Astrocyte (in vitro differentiated cells and primary cell): ENCODE data around the gene FBLN2. TPM values are rescaled to one million over a fixed set of nuclear protein-coding genes. Genes with fewer than 3 reads are reported as not detected.

Source experiments
- DNase-seq: peaks from one replicate; pipeline ENCODE4 v3.0.0-alpha.2; 2010; ENCODE audit warnings: low read depth
- FAIRE-seq: peaks from 2 replicates; lab custom pipeline; 2011; peaks lifted over from hg19 to GRCh38; lab: Jason Lieb, UNC
- H2AFZ ChIP-seq: 2 replicates; pipeline ENCODE4 v1.6.0; 2012; ENCODE audit warnings: low read depth, low read length, inconsistent platforms
- H3K27ac ChIP-seq: 2 replicates; pipeline ENCODE4 v1.5.1; 2011; ENCODE audit warnings: low read depth, low read length, inconsistent platforms
- H3K27me3 ChIP-seq: 2 replicates; pipeline ENCODE4 v1.6.0; 2011; ENCODE audit warnings: low read length, inconsistent platforms; ENCODE audit not compliant: insufficient read depth
- H3K36me3 ChIP-seq: 2 replicates; pipeline ENCODE4 v1.5.1; 2011; ENCODE audit warnings: low read length, inconsistent platforms; ENCODE audit not compliant: insufficient read depth
- H3K4me1 ChIP-seq: 2 replicates; pipeline ENCODE4 v1.5.1; 2011; ENCODE audit warnings: low read length, inconsistent platforms; ENCODE audit not compliant: insufficient read depth
- H3K4me2 ChIP-seq: 2 replicates; pipeline ENCODE4 v1.6.0; 2012; ENCODE audit warnings: low read length, inconsistent platforms
- H3K4me3 ChIP-seq: 2 replicates; pipeline ENCODE4 v1.5.1; 2011; ENCODE audit warnings: low read depth, mild to moderate bottlenecking, low read length, inconsistent platforms; ENCODE audit not compliant: insufficient read depth
- H3K79me2 ChIP-seq: 2 replicates; pipeline ENCODE4 v1.6.0; 2012; ENCODE audit warnings: mild to moderate bottlenecking, low read length, inconsistent platforms; ENCODE audit not compliant: insufficient read depth
- H3K9ac ChIP-seq: 2 replicates; pipeline ENCODE4 v1.6.0; 2012; ENCODE audit warnings: mild to moderate bottlenecking, low read length, inconsistent platforms
- H3K9me3 ChIP-seq: 2 replicates; pipeline ENCODE4 v1.5.1; 2012; ENCODE audit warnings: low read depth, mild to moderate bottlenecking, low read length, inconsistent platforms; ENCODE audit not compliant: insufficient read depth
- H4K20me1 ChIP-seq: 2 replicates; pipeline ENCODE4 v1.6.0; 2012; ENCODE audit warnings: low read length, inconsistent platforms; ENCODE audit not compliant: insufficient read depth
- H3K27ac Mint-ChIP-seq: one replicate; pipeline ENCODE4 v1.8.0; 2021; ENCODE audit warnings: mild to moderate bottlenecking, mixed read lengths; ENCODE audit not compliant: unreplicated experiment
- H3K27me3 Mint-ChIP-seq: one replicate; pipeline ENCODE4 v1.8.0; 2021; ENCODE audit warnings: low read depth, mixed read lengths; ENCODE audit not compliant: unreplicated experiment
- H3K36me3 Mint-ChIP-seq: one replicate; pipeline ENCODE4 v1.8.0; 2021; ENCODE audit warnings: low read depth, mixed read lengths; ENCODE audit not compliant: unreplicated experiment
- H3K4me1 Mint-ChIP-seq: one replicate; pipeline ENCODE4 v1.8.0; 2021; ENCODE audit warnings: low read depth, mixed read lengths; ENCODE audit not compliant: unreplicated experiment
- H3K4me3 Mint-ChIP-seq: one replicate; pipeline ENCODE4 v1.8.0; 2021; ENCODE audit warnings: mild to moderate bottlenecking, moderate library complexity, mixed read lengths; ENCODE audit not compliant: unreplicated experiment
- H3K9me3 Mint-ChIP-seq: one replicate; pipeline ENCODE4 v1.8.0; 2021; ENCODE audit warnings: mild to moderate bottlenecking, mixed read lengths; ENCODE audit not compliant: unreplicated experiment
- EZH2 ChIP-seq: IDR thresholded peaks from 2 replicates; pipeline ENCODE4 v1.6.1; 2012; ENCODE audit warnings: mild to moderate bottlenecking, low read length, inconsistent platforms; ENCODE audit not compliant: insufficient read depth
- total RNA-seq: library from RNA; stranded (reverse); gene quantifications from 2 replicates; pipeline ENCODE4 v1.2.1, GENCODE V29; 2021
- TF ChIP-seq, protein P1 (sequence below): IDR thresholded peaks from 2 replicates; pipeline ENCODE4 v1.5.1; 2011; ENCODE audit warnings: low read depth, mild to moderate bottlenecking, inconsistent platforms, low read length, moderate library complexity; ENCODE audit not compliant: insufficient read depth

The FBLN2 gene
- total RNA-seq, 1 donor from 2014 or later: 36.6 TPM

DNA sequence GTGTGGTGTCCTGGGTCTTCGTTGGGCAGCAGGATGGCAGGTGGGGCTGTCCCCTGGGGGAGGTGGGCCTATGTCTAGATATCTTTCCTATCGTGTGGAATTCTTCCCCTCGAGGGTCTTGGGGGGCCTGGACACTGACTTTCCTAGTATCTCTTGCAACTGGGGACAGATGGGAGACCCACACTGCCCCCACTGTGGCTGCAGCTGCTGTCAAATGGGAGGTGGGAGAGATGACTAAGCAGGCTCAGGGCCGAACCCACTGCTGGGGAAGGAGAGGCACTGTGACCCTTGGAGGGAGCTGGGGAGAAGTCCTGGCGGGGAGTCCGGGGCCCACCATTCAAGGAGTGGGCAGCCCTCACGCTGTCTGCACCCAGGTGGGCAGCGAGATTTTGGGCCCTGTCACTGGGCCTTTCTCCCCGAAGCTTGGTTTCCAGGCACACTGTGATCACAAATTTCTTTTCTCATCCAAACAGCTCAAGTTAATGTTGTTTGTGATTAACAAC is 2.9 kb upstream of the FBLN2 start:
- no peak overlapping the region for H3K4me2 ChIP-seq
- H3K27me3 Mint-ChIP-seq: peaks cover 7% of the 10 kb centered on the region
- no peaks in the 10 kb centered on the region for H3K36me3 Mint-ChIP-seq
- no peaks in the 10 kb centered on the region for H4K20me1 ChIP-seq
- H3K4me1 ChIP-seq: peaks cover 53% of the 10 kb centered on the region
- TF ChIP-seq EZH2: no peak
- TF ChIP-seq, protein P1, sequence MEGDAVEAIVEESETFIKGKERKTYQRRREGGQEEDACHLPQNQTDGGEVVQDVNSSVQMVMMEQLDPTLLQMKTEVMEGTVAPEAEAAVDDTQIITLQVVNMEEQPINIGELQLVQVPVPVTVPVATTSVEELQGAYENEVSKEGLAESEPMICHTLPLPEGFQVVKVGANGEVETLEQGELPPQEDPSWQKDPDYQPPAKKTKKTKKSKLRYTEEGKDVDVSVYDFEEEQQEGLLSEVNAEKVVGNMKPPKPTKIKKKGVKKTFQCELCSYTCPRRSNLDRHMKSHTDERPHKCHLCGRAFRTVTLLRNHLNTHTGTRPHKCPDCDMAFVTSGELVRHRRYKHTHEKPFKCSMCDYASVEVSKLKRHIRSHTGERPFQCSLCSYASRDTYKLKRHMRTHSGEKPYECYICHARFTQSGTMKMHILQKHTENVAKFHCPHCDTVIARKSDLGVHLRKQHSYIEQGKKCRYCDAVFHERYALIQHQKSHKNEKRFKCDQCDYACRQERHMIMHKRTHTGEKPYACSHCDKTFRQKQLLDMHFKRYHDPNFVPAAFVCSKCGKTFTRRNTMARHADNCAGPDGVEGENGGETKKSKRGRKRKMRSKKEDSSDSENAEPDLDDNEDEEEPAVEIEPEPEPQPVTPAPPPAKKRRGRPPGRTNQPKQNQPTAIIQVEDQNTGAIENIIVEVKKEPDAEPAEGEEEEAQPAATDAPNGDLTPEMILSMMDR: no peak
- no peak overlapping the region for H2AFZ ChIP-seq
- H3K36me3 ChIP-seq: no peaks in the 10 kb centered on the region
- peaks cover 9% of the 10 kb centered on the region for H3K9me3 Mint-ChIP-seq
- H3K27me3 ChIP-seq: no peaks in the 10 kb centered on the region
- no peak overlapping the region for H3K27ac Mint-ChIP-seq
- H3K79me2 ChIP-seq: no peaks in the 10 kb centered on the region
- peak overlapping the region; percentile 18 for H3K27ac ChIP-seq
- H3K4me1 Mint-ChIP-seq: peaks cover 50% of the 10 kb centered on the region
- FAIRE-seq (no peak), DNase-seq (no peak)
- no peak overlapping the region for H3K9ac ChIP-seq
- H3K9me3 ChIP-seq: no peaks in the 10 kb centered on the region
- no peak overlapping the region for H3K4me3 ChIP-seq
- H3K4me3 Mint-ChIP-seq: no peak overlapping the region

DNA sequence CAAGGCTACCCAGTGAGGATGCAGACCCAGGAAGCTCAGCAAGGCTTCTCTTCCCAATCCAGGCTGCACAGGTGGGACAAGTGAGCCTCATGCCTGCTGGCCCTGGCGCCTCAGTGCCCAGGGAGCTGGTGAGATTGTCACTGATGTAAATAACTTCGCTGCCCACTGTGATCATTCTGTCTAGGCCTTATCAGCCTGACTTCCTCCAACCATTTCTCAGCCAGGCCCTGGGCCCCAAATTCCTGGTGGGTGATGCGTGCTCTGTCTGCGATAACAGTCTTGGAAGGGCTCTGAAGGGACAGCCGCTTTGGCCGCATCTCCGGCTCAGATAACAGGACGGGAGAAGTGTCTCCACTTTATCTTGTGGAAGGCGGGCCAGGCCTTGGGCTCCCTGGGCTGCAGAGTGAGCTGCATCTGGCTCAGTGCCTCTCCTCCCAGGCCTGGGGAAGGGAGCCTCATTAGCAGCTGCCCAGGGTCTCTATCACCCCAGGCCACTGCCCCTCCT is 2.2 kb upstream of the FBLN2 start:
- Histone ChIP-seq H3K27me3 (no peaks in the 10 kb centered on the region), H3K27ac (peak overlapping the region; percentile 18), H3K4me1 (peaks cover 46% of the 10 kb centered on the region), H2AFZ (peak overlapping the region; percentile 6), H3K4me3 (no peak overlapping the region), H3K36me3 (no peaks in the 10 kb centered on the region), H3K9ac (no peak overlapping the region), H4K20me1 (no peaks in the 10 kb centered on the region), H3K9me3 (no peaks in the 10 kb centered on the region), H3K4me2 (peak overlapping the region; percentile 33), H3K79me2 (no peaks in the 10 kb centered on the region)
- Mint-ChIP-seq H3K4me1 (peaks cover 50% of the 10 kb centered on the region), H3K4me3 (peak overlapping the region; percentile 42), H3K27ac (peak overlapping the region; percentile 77), H3K27me3 (peaks cover 11% of the 10 kb centered on the region), H3K9me3 (peaks cover 9% of the 10 kb centered on the region), H3K36me3 (no peaks in the 10 kb centered on the region)
- FAIRE-seq (no peak), DNase-seq (peak; percentile 74)
- no peak for TF ChIP-seq EZH2
- TF ChIP-seq, protein P1: no peak
